ENCODE results near the gene CEP135. TPM values are rescaled to one million over a fixed set of nuclear protein-coding genes. Genes with fewer than 3 reads are reported as not detected.

Gene CEP135
- polyA plus RNA-seq, 1 experiment: 2.0 TPM

DNA sequence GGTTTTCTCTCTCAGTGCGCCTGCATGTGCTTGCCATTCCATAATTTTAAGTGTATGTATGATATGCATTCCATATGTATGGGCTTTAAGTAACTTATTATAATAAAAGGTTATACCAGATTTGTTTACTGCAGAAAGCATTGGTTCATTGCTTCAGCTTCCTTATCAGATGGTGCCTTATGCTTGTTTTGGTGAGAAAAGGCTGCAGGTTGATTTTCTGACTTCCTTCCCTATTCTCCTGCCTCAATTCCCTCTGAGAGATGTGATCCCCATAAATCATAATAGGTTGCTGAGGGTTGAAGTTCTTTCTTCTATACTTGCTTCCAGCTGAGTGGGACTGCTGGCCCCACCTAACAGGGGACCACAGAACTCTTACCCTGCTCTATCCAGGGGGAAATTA is 10.3 kb upstream of the CEP135 start:
- no peaks in the 10 kb centered on the region for H3K36me3 ChIP-seq (ENCODE audit: control insufficient read depth, insufficient read depth, low read length)
- H3K27me3 ChIP-seq (ENCODE audit: control insufficient read depth, insufficient read depth, low read length): no peaks in the 10 kb centered on the region
- no peak for DNase-seq (ENCODE audit: low read depth)
- ChIA-PET CTCF (no interaction called here), POLR2A (no interaction called here)
- no peak overlapping the region for H3K4me3 ChIP-seq (ENCODE audit: low read depth, low read length)
- TF ChIP-seq, protein P1, sequence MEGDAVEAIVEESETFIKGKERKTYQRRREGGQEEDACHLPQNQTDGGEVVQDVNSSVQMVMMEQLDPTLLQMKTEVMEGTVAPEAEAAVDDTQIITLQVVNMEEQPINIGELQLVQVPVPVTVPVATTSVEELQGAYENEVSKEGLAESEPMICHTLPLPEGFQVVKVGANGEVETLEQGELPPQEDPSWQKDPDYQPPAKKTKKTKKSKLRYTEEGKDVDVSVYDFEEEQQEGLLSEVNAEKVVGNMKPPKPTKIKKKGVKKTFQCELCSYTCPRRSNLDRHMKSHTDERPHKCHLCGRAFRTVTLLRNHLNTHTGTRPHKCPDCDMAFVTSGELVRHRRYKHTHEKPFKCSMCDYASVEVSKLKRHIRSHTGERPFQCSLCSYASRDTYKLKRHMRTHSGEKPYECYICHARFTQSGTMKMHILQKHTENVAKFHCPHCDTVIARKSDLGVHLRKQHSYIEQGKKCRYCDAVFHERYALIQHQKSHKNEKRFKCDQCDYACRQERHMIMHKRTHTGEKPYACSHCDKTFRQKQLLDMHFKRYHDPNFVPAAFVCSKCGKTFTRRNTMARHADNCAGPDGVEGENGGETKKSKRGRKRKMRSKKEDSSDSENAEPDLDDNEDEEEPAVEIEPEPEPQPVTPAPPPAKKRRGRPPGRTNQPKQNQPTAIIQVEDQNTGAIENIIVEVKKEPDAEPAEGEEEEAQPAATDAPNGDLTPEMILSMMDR (IDR thresholded peaks at IDR 0.05; ENCODE audit: insufficient read depth, low read depth, low read length): no peak

DNA sequence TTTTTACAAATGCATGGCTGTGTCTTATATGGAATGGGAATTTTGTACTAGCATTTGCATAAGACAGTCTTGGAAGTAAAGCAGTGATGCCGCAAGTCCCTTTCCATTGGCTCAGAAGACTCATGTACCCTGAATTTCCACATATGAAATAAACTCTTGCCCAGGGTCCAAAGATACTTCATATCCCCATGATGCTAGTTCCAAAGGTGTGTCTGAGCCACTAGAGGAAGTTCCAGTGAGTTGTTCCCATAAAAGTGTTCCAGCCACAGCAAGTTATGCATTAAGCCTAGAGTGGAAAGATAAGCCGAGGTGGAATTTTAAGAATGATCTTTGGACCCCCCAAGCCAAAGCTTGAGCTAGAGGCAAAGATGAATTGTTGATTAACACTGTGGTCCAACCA is 9.3 kb upstream of the CEP135 start:
- no peak for DNase-seq (ENCODE audit: low read depth)
- Histone ChIP-seq H3K36me3 (ENCODE audit: control insufficient read depth, insufficient read depth, low read length) (no peaks in the 10 kb centered on the region), H3K4me3 (ENCODE audit: low read depth, low read length) (no peak overlapping the region), H3K27me3 (ENCODE audit: control insufficient read depth, insufficient read depth, low read length) (no peaks in the 10 kb centered on the region)
- ChIA-PET POLR2A (no interaction called here), CTCF (no interaction called here)
- TF ChIP-seq, protein P1 (IDR thresholded peaks at IDR 0.05; ENCODE audit: insufficient read depth, low read depth, low read length): no peak

- CTCF ChIA-PET: interaction anchor here (0.7 kb wide), 1 partner anchor 11 kb away, joined by 3 read pairs; no protein-coding TSS in a partner anchor
- H3K36me3 ChIP-seq (ENCODE audit: control insufficient read depth, insufficient read depth, low read length): no peaks in the 10 kb centered on the region
- no peak for DNase-seq (ENCODE audit: low read depth)
- TF ChIP-seq, protein P1 (IDR thresholded peaks at IDR 0.05; ENCODE audit: insufficient read depth, low read depth, low read length): no peak
- H3K4me3 ChIP-seq (ENCODE audit: low read depth, low read length): no peak overlapping the region
- no peaks in the 10 kb centered on the region for H3K27me3 ChIP-seq (ENCODE audit: control insufficient read depth, insufficient read depth, low read length)
- POLR2A ChIA-PET: no interaction called here
Observed at GRCh38 chr4:55941881-55942396, 6.8 kb upstream of the CEP135 start.

- no peaks in the 10 kb centered on the region for H3K36me3 ChIP-seq (ENCODE audit: control insufficient read depth, insufficient read depth, low read length)
- TF ChIP-seq, protein P1 (IDR thresholded peaks at IDR 0.05; ENCODE audit: insufficient read depth, low read depth, low read length): no peak
- CTCF ChIA-PET: interaction anchor here (1.0 to 3.3 kb wide), 12 partner anchors 10 to 359 kb away, joined by 3 to 32 read pairs (median 6); no protein-coding TSS in a partner anchor
- peak overlapping the region; percentile 75 for H3K4me3 ChIP-seq (ENCODE audit: low read depth, low read length)
- H3K27me3 ChIP-seq (ENCODE audit: control insufficient read depth, insufficient read depth, low read length): no peaks in the 10 kb centered on the region
- no peak for DNase-seq (ENCODE audit: low read depth)
- POLR2A ChIA-PET: no interaction called here
Observed at GRCh38 chr4:55947254-55947882, 1.4 kb upstream of the CEP135 start.

- peak; percentile 72 for DNase-seq (ENCODE audit: low read depth)
- Histone ChIP-seq H3K36me3 (ENCODE audit: control insufficient read depth, insufficient read depth, low read length) (no peaks in the 10 kb centered on the region), H3K4me3 (ENCODE audit: low read depth, low read length) (peak overlapping the region; percentile 75), H3K27me3 (ENCODE audit: control insufficient read depth, insufficient read depth, low read length) (no peaks in the 10 kb centered on the region)
- TF ChIP-seq, protein P1 (IDR thresholded peaks at IDR 0.05; ENCODE audit: insufficient read depth, low read depth, low read length): no peak
- POLR2A ChIA-PET: interaction anchor here (1.0 kb wide), 1 partner anchor 16 kb away, joined by 3 read pairs; no protein-coding TSS in a partner anchor
- CTCF ChIA-PET: interaction anchor here (0.6 to 3.3 kb wide), 26 partner anchors 8 to 488 kb away, joined by 3 to 32 read pairs (median 5); partner anchors contain the start of gene PAICS
Observed at GRCh38 chr4:55947912-55948725, 626 bp upstream of the CEP135 start.

Data from BJ (cell line).